CD4-positive, CD25-positive, alpha-beta regulatory T cell (primary cell): ENCODE measurements around the gene HOXC12. TPM values are rescaled to one million over a fixed set of nuclear protein-coding genes. Genes with fewer than 3 reads are reported as not detected.

Experiments used
- ATAC-seq, 2 donors: fragments of 150-1000 bp; cut with Tn5 transposase; one replicate each; pipeline ENCODE4 v1.10.0; 2021; ENCODE audit warnings: low read depth in 2 of 2, moderate number of reproducible peaks in 2 of 2, moderate library complexity in 1 of 2
- DNase-seq, 3 donors: peaks; one replicate each; pipeline versions ENCODE4 v3.0.0 to v3.0.0-alpha.2; 2012 to 2022; ENCODE audit warnings: mixed read lengths in 1 of 3
- H3K27ac ChIP-seq: one replicate; pipeline ENCODE4 v1.7.0; 2013; ENCODE audit warnings: mild to moderate bottlenecking, low read length; ENCODE audit not compliant: insufficient read depth, poor library complexity, severe bottlenecking
- H3K27me3 ChIP-seq: one replicate; pipeline ENCODE4 v1.7.0; 2013; ENCODE audit warnings: low read length; ENCODE audit not compliant: control insufficient read depth, insufficient read depth
- H3K36me3 ChIP-seq: one replicate; pipeline ENCODE4 v1.7.0; 2013; ENCODE audit warnings: mild to moderate bottlenecking, low read length, moderate library complexity; ENCODE audit not compliant: control insufficient read depth, insufficient read depth
- H3K4me1 ChIP-seq: 2 replicates; pipeline ENCODE4 v1.7.0; 2013; ENCODE audit warnings: mild to moderate bottlenecking, low read length; ENCODE audit not compliant: insufficient read depth, control insufficient read depth, poor library complexity, severe bottlenecking
- H3K4me3 ChIP-seq: one replicate; pipeline ENCODE4 v1.7.0; 2013; ENCODE audit warnings: low read depth, mild to moderate bottlenecking, low read length, moderate library complexity
- H3K9me3 ChIP-seq, 2 experiments: 1 replicate in 1 of 2; 2 replicates in 1 of 2; pipeline ENCODE4 v1.7.0; 2013; ENCODE audit warnings: low read length in 2 of 2, mild to moderate bottlenecking in 1 of 2, moderate library complexity in 1 of 2; ENCODE audit not compliant: control insufficient read depth in 2 of 2
- H3K27ac Mint-ChIP-seq, 3 donors: one replicate each; pipeline ENCODE4 v1.8.0; 2020 to 2022; ENCODE audit warnings: mild to moderate bottlenecking in 3 of 3, mixed read lengths in 3 of 3, moderate library complexity in 2 of 3
- H3K27me3 Mint-ChIP-seq: one replicate; pipeline ENCODE4 v1.8.0; 2022; ENCODE audit warnings: mild to moderate bottlenecking, mixed read lengths
- H3K36me3 Mint-ChIP-seq: one replicate; pipeline ENCODE4 v1.8.0; 2020; ENCODE audit warnings: mixed read lengths
- H3K4me1 Mint-ChIP-seq, 4 donors: one replicate each; pipeline ENCODE4 v1.8.0; 2020 to 2022; ENCODE audit warnings: mixed read lengths in 4 of 4, mild to moderate bottlenecking in 1 of 4
- H3K4me3 Mint-ChIP-seq, 4 donors: one replicate each; pipeline ENCODE4 v1.8.0; 2020 to 2022; ENCODE audit warnings: mild to moderate bottlenecking in 4 of 4, mixed read lengths in 4 of 4, moderate library complexity in 3 of 4
- H3K9me3 Mint-ChIP-seq, 7 donors: one replicate each; pipeline ENCODE4 v1.8.0; 2020 to 2022; ENCODE audit warnings: mixed read lengths in 7 of 7, mild to moderate bottlenecking in 3 of 7, moderate library complexity in 2 of 7
- polyA plus RNA-seq, 4 donors: library from polyadenylated mRNA; unstranded; fragments of 300-500 nt; fragmentation: Illumina TruSeq; gene quantifications; one replicate each; pipeline ENCODE4 v1.2.3, GENCODE V29; 2021
- total RNA-seq: library from RNA; stranded (reverse); gene quantifications from one replicate; pipeline ENCODE4 v1.2.3, GENCODE V29; 2022

HOXC12 gene
- total and polyA plus RNA-seq, 5 donors from 2014 or later: not detected

DNA sequence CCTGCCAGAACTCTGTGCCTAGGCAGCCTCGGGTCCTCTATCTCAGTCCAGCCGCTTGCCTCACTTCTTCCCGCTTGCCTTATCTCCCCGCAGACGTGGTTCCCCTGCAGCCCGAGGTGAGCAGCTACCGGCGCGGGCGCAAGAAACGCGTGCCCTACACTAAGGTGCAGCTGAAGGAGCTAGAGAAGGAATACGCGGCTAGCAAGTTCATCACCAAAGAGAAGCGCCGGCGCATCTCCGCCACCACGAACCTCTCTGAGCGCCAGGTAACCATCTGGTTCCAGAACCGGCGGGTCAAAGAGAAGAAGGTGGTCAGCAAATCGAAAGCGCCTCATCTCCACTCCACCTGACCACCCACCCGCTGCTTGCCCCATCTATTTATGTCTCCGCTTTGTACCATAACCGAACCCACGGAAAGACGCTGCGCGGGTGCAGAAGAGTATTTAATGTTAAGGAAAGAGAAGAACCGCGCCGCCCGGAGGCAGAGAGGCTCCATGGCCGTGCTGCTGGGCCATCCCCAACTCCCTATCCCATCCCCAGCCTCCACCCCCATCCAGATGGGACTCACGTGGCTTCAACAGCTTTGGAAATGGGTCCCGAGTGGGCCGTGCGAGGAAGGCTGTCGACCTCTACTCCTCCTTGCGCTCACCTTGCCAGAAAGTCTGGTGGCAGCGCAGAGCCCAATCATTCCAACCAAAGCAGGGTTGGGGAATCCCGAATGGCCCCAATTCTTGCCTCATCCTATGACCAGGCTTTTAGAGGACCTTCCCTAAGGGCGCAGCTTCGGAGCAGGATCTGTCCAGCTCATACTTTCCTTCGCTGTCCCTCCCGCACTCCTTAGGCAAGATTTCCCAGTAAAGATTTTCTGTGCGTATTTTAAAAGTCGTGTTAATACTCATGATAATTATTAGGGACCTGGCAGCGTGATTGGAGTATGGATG, 9.5 kb upstream of the HOXC12 start:
- peaks cover 0 to 4% (median 2%) of the 10 kb centered on the region in 4 donors for H3K4me1 Mint-ChIP-seq
- H3K9me3 Mint-ChIP-seq: peaks cover 0 to 5% (median 0%) of the 10 kb centered on the region in 7 donors
- H3K4me1 ChIP-seq: no peaks in the 10 kb centered on the region
- no peak overlapping the region for H3K27ac ChIP-seq
- H3K27me3 ChIP-seq: peaks cover 65% of the 10 kb centered on the region
- no peak overlapping the region for H3K27ac Mint-ChIP-seq
- H3K4me3 ChIP-seq: no peak overlapping the region
- H3K9me3 ChIP-seq: no peaks in the 10 kb centered on the region
- no peak overlapping the region for H3K4me3 Mint-ChIP-seq
- no peak for ATAC-seq
- H3K27me3 Mint-ChIP-seq: peaks cover 100% of the 10 kb centered on the region
- DNase-seq: no peak
- H3K36me3 ChIP-seq: no peaks in the 10 kb centered on the region
- no peaks in the 10 kb centered on the region for H3K36me3 Mint-ChIP-seq

DNA sequence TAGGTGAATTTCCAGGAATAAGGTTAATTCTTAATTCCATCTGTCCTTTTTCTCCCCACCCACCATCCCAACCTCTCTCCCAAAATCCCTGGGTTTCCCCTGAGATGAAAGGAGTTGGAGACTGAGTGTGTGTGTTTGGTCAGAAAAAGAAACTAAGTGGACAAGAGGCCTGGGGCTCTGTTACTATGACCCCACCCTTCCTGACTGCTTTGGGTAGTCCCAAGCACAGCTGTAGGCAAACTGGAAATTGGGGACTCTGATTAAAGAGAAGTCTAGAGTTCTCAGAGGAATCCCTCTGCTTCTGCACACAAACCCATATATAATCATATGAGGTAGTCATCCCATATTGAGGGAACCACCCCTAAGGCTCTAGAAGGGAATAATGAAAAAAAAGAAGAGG, 7.0 kb upstream of the HOXC12 start:
- Histone ChIP-seq H3K27me3 (peaks cover 57% of the 10 kb centered on the region), H3K4me3 (no peak overlapping the region), H3K27ac (no peak overlapping the region), H3K4me1 (peaks cover 7% of the 10 kb centered on the region), H3K36me3 (no peaks in the 10 kb centered on the region), H3K9me3 (no peaks in the 10 kb centered on the region)
- Mint-ChIP-seq H3K4me1 (peaks cover 0 to 16% (median 6%) of the 10 kb centered on the region in 4 donors), H3K4me3 (no peak overlapping the region), H3K9me3 (peaks cover 0 to 5% (median 0%) of the 10 kb centered on the region in 7 donors), H3K27ac (no peak overlapping the region), H3K36me3 (no peaks in the 10 kb centered on the region), H3K27me3 (peaks cover 100% of the 10 kb centered on the region)
- DNase-seq: no peak
- no peak for ATAC-seq

DNA sequence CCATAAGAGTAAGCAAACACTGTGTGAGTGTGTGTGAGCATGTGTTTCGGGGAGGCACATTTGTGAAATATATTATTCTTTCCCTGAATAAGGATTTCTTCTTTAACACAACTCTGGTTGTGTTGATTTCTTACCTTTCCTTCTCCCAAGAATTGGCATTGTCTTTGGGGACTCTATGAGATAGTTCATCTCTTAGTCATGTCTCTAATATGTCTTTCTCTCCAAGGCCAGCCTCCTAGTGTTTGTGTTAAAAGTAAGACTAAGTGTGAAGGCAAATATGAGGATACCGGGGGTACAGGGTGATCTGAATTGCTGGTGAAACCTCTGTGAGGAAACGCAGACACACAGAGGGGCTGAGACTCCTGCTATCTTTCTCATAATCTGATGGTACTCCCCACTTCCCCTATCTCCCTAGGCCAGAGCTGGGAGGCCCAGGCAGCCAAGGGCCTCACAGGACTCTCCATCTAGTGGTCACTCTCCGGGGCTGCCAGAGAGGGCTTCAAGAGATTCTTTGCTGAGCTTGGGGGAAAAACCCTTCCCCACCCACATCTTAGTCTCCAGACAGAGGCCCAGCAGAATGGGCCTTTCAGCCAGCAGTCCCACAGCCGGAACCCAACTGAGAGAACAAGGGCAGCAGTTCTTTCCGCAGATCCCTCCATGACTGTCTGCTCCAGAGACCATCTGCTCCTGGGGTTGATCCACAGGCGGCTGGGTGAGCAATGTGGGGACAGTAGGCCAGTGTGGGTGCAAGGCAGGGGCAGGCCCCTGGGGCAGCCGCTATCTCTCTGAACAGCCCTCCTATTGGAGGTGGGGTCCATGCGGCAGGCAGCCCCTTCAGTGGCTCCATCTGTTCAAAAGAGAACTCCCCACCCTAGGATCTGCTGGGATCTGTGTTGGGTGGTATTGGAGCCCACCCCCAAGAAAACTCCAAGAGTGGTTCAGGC, 5.8 kb upstream of the HOXC12 start:
- H3K4me1 Mint-ChIP-seq: peaks cover 0 to 23% (median 13%) of the 10 kb centered on the region in 4 donors
- Histone ChIP-seq H3K27me3 (peaks cover 52% of the 10 kb centered on the region), H3K4me3 (no peak overlapping the region), H3K36me3 (no peaks in the 10 kb centered on the region), H3K4me1 (peaks cover 10% of the 10 kb centered on the region), H3K9me3 (peaks cover 0 to 5% of the 10 kb centered on the region in 2 experiments), H3K27ac (no peak overlapping the region)
- no peak overlapping the region for H3K27ac Mint-ChIP-seq
- peaks cover 100% of the 10 kb centered on the region for H3K27me3 Mint-ChIP-seq
- peaks cover 0 to 6% (median 0%) of the 10 kb centered on the region in 7 donors for H3K9me3 Mint-ChIP-seq
- H3K4me3 Mint-ChIP-seq: peak overlapping the region in 1 of 4 donors; percentile 38
- no peak for ATAC-seq
- no peak for DNase-seq
- H3K36me3 Mint-ChIP-seq: no peaks in the 10 kb centered on the region

DNA sequence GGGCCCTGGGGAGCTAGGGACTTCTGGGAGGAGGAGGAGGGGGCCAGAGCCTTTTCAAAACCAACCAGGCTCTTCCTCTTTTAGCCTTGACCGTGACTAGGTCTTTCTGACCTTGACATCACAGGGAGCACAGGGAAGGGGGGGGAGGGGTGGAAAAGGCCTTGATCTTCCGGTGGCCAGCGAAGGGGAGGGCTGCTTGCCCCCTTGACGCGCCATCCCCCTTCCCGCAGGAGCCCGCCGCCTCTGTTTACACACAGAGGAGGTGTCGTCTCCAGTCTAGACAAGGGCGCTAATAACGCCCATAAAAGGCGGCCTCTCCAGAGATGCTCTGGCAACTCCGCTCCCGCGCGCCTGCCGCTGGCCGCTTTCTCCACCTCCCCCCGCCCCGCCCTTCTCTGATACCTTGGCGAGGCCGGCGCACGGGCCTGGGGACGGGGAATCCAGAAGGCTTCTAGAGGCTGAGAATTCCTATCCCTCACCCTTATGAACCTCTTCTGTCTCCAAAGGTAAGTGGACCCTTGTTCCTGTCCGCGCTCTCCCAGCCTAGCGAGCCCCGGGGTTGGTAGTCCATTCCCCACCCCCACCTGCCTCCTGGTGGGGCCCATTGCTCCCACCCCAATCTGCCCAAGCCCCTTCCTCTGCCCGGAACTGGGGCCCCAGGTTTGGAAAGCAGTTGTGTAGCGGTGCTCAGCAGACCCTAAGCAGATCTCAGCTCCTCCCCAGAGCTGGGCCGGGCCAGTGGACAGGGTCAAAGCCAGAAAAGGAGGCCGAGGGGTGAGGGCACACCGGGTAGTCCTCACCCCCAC, 4.9 kb upstream of the HOXC12 start:
- Histone ChIP-seq H3K27ac (no peak overlapping the region), H3K9me3 (peaks cover 0 to 6% of the 10 kb centered on the region in 2 experiments), H3K4me3 (no peak overlapping the region), H3K27me3 (peaks cover 48% of the 10 kb centered on the region), H3K4me1 (peaks cover 10% of the 10 kb centered on the region), H3K36me3 (no peaks in the 10 kb centered on the region)
- Mint-ChIP-seq H3K4me3 (peak overlapping the region in 1 of 4 donors; percentile 28), H3K9me3 (peaks cover 0 to 4% (median 0%) of the 10 kb centered on the region in 7 donors), H3K27ac (peak overlapping the region in 1 of 3 donors; percentile 83), H3K27me3 (peaks cover 100% of the 10 kb centered on the region), H3K36me3 (no peaks in the 10 kb centered on the region), H3K4me1 (peaks cover 0 to 31% (median 16%) of the 10 kb centered on the region in 4 donors)
- DNase-seq (no peak), ATAC-seq (no peak)

DNA sequence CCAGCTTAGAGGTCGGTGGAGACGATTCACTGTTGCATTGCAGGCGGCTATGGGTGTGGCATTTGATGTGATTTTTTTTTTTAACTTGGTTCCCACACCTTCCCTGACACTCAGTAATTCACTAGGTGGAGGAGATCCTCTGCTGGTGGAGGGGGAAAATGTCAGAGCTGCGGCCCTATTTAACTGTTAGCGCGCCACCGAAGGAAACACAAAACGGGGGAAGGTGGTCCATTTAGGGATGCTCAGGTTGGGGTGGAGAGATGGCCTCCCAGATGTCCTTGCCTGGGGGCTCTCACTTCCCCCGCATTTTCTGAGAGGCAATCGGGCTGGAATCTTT, 4.3 kb upstream of the HOXC12 start:
- Mint-ChIP-seq H3K36me3 (no peaks in the 10 kb centered on the region), H3K27ac (peak overlapping the region in 1 of 3 donors; percentile 83), H3K9me3 (peaks cover 0 to 4% (median 0%) of the 10 kb centered on the region in 7 donors), H3K4me1 (peaks cover 0 to 29% (median 13%) of the 10 kb centered on the region in 4 donors), H3K27me3 (peaks cover 95% of the 10 kb centered on the region), H3K4me3 (peak overlapping the region in 1 of 4 donors; percentile 28)
- Histone ChIP-seq H3K4me1 (peaks cover 15% of the 10 kb centered on the region), H3K9me3 (peaks cover 0 to 6% of the 10 kb centered on the region in 2 experiments), H3K36me3 (no peaks in the 10 kb centered on the region), H3K4me3 (no peak overlapping the region), H3K27ac (no peak overlapping the region), H3K27me3 (peaks cover 45% of the 10 kb centered on the region)
- DNase-seq (no peak), ATAC-seq (no peak)

- DNase-seq (no peak), ATAC-seq (no peak)
- Histone ChIP-seq H3K9me3 (peaks cover 0 to 6% of the 10 kb centered on the region in 2 experiments), H3K4me3 (no peak overlapping the region), H3K27ac (no peak overlapping the region), H3K36me3 (no peaks in the 10 kb centered on the region), H3K4me1 (peaks cover 17% of the 10 kb centered on the region), H3K27me3 (peaks cover 45% of the 10 kb centered on the region)
- no peaks in the 10 kb centered on the region for H3K36me3 Mint-ChIP-seq
- peaks cover 95% of the 10 kb centered on the region for H3K27me3 Mint-ChIP-seq
- peaks cover 0 to 4% (median 0%) of the 10 kb centered on the region in 7 donors for H3K9me3 Mint-ChIP-seq
- peak overlapping the region in 1 of 4 donors; percentile 7 for H3K4me3 Mint-ChIP-seq
- peak overlapping the region in 1 of 3 donors; percentile 5 for H3K27ac Mint-ChIP-seq
- peaks cover 0 to 32% (median 16%) of the 10 kb centered on the region in 4 donors for H3K4me1 Mint-ChIP-seq
Observed at GRCh38 chr12:53950789-53951576, 3.7 kb upstream of the HOXC12 start.
